Transverse colon (tissue), 4 donors: ENCODE measurements around the gene SHLD1. TPM values are rescaled to one million over a fixed set of nuclear protein-coding genes. Genes with fewer than 3 reads are reported as not detected.

ENCODE experiments used
- DNase-seq: peaks from one replicate; pipeline ENCODE4 v3.0.0-alpha.2; 2019
- H3K27ac ChIP-seq, 4 donors: fragments of 200-600 bp; sonication (generic); 2 replicates each; pipeline ENCODE4 v1.5.1; 2016 to 2018; ENCODE audit warnings: inconsistent platforms in 4 of 4
- H3K27me3 ChIP-seq: fragments of 200-600 bp; sonication (generic); 2 replicates; pipeline ENCODE4 v1.5.1; 2017; ENCODE audit warnings: inconsistent platforms
- H3K36me3 ChIP-seq, 4 donors: fragments of 200-600 bp; sonication (generic); 2 replicates each; pipeline ENCODE4 v1.5.1; 2017 to 2019; ENCODE audit warnings: inconsistent platforms in 4 of 4
- H3K4me1 ChIP-seq, 4 donors: fragments of 200-600 bp; sonication (generic); 2 replicates each; pipeline ENCODE4 v1.5.1; 2017 to 2020; ENCODE audit warnings: inconsistent platforms in 4 of 4
- H3K4me3 ChIP-seq, 4 donors: fragments of 200-600 bp; sonication (generic); 1 replicate in 1 of 4; 2 replicates in 3 of 4; pipeline versions ENCODE4 v1.5.1 to v1.6.1; 2017 to 2019; ENCODE audit warnings: inconsistent platforms in 4 of 4
- H3K9me3 ChIP-seq, 2 donors: fragments of 200-600 bp; sonication (generic); 2 replicates each; pipeline ENCODE4 v1.5.1; 2017 to 2019; ENCODE audit warnings: inconsistent platforms in 2 of 2
- CTCF ChIP-seq, 5 experiments: fragments of 200-600 bp in 3 of 5; fragments of 450-650 bp in 2 of 5; sonication (generic) in 3 of 5; IDR thresholded peaks; 1 replicate in 2 of 5; 2 replicates in 3 of 5; pipeline ENCODE4 v1.5.1; 2016 to 2017; ENCODE audit warnings: antibody characterized with exemption in 5 of 5, inconsistent platforms in 3 of 5, mild to moderate bottlenecking in 2 of 5, moderate library complexity in 1 of 5
- EP300 ChIP-seq: sonication (generic); formaldehyde crosslinking; IDR thresholded peaks from one replicate; pipeline ENCODE4 v1.6.1; 2017; ENCODE audit warnings: antibody characterized with exemption, low read depth
- POLR2A ChIP-seq: fragments of 450-650 bp; IDR thresholded peaks from one replicate; pipeline ENCODE4 v1.6.1; 2016; ENCODE audit warnings: antibody characterized with exemption, mild to moderate bottlenecking, moderate library complexity
- POLR2AphosphoS5 ChIP-seq, 3 donors: sonication (generic); formaldehyde crosslinking; IDR thresholded peaks; one replicate each; pipeline ENCODE4 v1.6.1; 2016; ENCODE audit warnings: antibody characterized with exemption in 3 of 3
- WGBS, 2 donors: methylation state at CpG; one replicate each; pipeline ENCODE4 v1.1.5; 2018; ENCODE audit warnings: low coverage in 1 of 2; 5-methylcytosine and 5-hydroxymethylcytosine counted together
- in situ Hi-C, 4 donors: fragments of 200-750 bp; cut with MboI; loops; one replicate each; pipeline versions ENCODE4 v1.15.0 to v1.15.1; 2017; ENCODE audit warnings: low sequenced_read_pairs in 3 of 4, low pct_ligation_motif_present in 1 of 4, low pct_unique_long_range_greater_than_20kb in 1 of 4
- intact Hi-C: fragments of 100-400 bp; cut with DNase I; formaldehyde crosslinking; loops from one replicate; pipeline ENCODE4 v1.15.1; 2023; ENCODE audit warnings: low total_unique reads
- total RNA-seq, 4 donors: library from RNA; depleted of rRNA; stranded (reverse); fragments of >200 nt; gene quantifications; one replicate each; pipeline ENCODE4 v1.1.0, GENCODE V29; 2016

SHLD1 gene
- total RNA-seq, 4 donors from 2014 or later = 3.0 to 43.8 (median 6.8) TPM; not detected in 1

DNA sequence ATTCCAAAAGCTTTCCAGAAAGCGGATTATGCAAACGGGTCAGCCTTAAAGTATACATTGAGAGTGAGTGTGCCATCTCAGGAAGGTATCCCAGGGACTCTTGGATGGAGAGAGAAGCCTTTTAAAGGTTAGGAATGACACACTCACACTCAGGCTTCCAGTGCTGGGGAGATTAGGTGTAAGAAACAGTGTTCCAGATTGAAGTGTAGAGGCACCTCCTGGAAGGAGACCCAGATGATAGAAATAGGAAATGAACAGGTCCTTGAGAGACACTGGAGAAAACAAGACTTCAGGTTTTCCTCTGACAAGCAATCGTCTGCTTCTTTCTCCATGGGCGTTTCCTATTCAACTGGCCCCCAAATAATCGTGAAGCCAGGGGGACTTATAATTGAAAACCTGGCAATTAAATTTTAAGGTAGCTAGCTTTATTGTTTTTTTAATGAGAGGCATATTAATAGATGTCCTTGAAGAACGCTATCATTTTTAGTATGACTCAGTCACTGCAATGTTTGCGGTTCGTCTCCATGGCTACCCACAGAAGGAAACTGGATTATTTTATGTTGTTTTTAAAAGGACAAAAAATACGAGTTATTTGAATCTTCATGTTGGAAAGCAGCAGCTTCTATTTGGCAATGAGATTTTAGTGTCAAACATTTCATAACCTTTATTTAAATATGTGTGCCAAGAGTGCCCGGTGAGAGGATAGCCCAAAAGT is 114.8 kb downstream of the SHLD1 start:
- H3K27me3 ChIP-seq = no peaks in the 10 kb centered on the region
- H3K9me3 ChIP-seq = no peaks in the 10 kb centered on the region
- no peak for TF ChIP-seq EP300
- no peak for DNase-seq
- H3K27ac ChIP-seq = no peak overlapping the region
- no peaks in the 10 kb centered on the region for H3K36me3 ChIP-seq
- H3K4me1 ChIP-seq = no peaks in the 10 kb centered on the region
- no peak overlapping the region for H3K4me3 ChIP-seq
- WGBS, 2 donors = 58 to 65% methylated on average over 10 of the region's 10 CpGs
- intact Hi-C loops = no loop called here
- in situ Hi-C loops = no loop called here

- no peaks in the 10 kb centered on the region for H3K9me3 ChIP-seq
- H3K27me3 ChIP-seq = no peaks in the 10 kb centered on the region
- in situ Hi-C loops = no loop called here
- intact Hi-C loops = no loop called here
- no peaks in the 10 kb centered on the region for H3K36me3 ChIP-seq
- H3K4me1 ChIP-seq = no peaks in the 10 kb centered on the region
- no peak for TF ChIP-seq CTCF (IDR thresholded peaks at IDR 0.05)
- no peak for TF ChIP-seq POLR2AphosphoS5 (IDR thresholded peaks at IDR 0.05)
- no peak for TF ChIP-seq EP300
- no peak for TF ChIP-seq POLR2A
- WGBS, 2 donors = 97% methylated on average over 2 of the region's 2 CpGs; no CpG with 5 or more reads in 1 of the 2 donors
- DNase-seq = no peak
- H3K27ac ChIP-seq = no peak overlapping the region
- H3K4me3 ChIP-seq = no peak overlapping the region
Observed at GRCh38 chr20:5865604-5866003, 115.4 kb downstream of the SHLD1 start.

- no peak for TF ChIP-seq POLR2AphosphoS5 (IDR thresholded peaks at IDR 0.05)
- no peak for TF ChIP-seq CTCF (IDR thresholded peaks at IDR 0.05)
- no peak for TF ChIP-seq POLR2A
- TF ChIP-seq EP300 = no peak
- Histone ChIP-seq H3K4me3 (no peak overlapping the region), H3K27me3 (no peaks in the 10 kb centered on the region), H3K36me3 (no peaks in the 10 kb centered on the region), H3K4me1 (no peaks in the 10 kb centered on the region), H3K9me3 (no peaks in the 10 kb centered on the region), H3K27ac (no peak overlapping the region)
- WGBS, 2 donors = 81 to 83% methylated on average over 3 to 4 of the region's 4 CpGs
- intact Hi-C loops (no loop called here), in situ Hi-C loops (no loop called here)
- DNase-seq = no peak
Observed at GRCh38 chr20:5870568-5870981, 120.4 kb downstream of the SHLD1 start.

GRCh38 chr20:5871459-5872410 is 121.5 kb downstream of the SHLD1 start:
- in situ Hi-C loops (no loop called here), intact Hi-C loops (no loop called here)
- 50 to 73% methylated on average over 1 to 6 of the region's 6 CpGs for WGBS, 2 donors
- TF ChIP-seq EP300 (no peak), POLR2AphosphoS5 (IDR thresholded peaks at IDR 0.05) (no peak), POLR2A (no peak), CTCF (IDR thresholded peaks at IDR 0.05) (no peak)
- H3K4me1 ChIP-seq = no peaks in the 10 kb centered on the region
- DNase-seq = no peak
- H3K27ac ChIP-seq = no peak overlapping the region
- no peaks in the 10 kb centered on the region for H3K27me3 ChIP-seq
- no peaks in the 10 kb centered on the region for H3K36me3 ChIP-seq
- no peak overlapping the region for H3K4me3 ChIP-seq
- H3K9me3 ChIP-seq = no peaks in the 10 kb centered on the region
